ENCODE results near the gene PDZRN3.

PDZRN3 gene

GRCh38 chr3:73431183-73431900 is 193.4 kb downstream of the PDZRN3 start:
- in situ Hi-C loops (cut with MboI; ENCODE audit: low pct_unique_long_range_greater_than_20kb, low sequenced_read_pairs, unreplicated experiment), result no loop called here
- no peak for DNase-seq (ENCODE audit: low spot score)

GRCh38 chr3:73427048-73427706 is 197.6 kb downstream of the PDZRN3 start:
- no peak for DNase-seq (ENCODE audit: low spot score)
- in situ Hi-C loops (cut with MboI; ENCODE audit: low pct_unique_long_range_greater_than_20kb, low sequenced_read_pairs, unreplicated experiment), result no loop called here
- TF ChIP-seq, protein P1, sequence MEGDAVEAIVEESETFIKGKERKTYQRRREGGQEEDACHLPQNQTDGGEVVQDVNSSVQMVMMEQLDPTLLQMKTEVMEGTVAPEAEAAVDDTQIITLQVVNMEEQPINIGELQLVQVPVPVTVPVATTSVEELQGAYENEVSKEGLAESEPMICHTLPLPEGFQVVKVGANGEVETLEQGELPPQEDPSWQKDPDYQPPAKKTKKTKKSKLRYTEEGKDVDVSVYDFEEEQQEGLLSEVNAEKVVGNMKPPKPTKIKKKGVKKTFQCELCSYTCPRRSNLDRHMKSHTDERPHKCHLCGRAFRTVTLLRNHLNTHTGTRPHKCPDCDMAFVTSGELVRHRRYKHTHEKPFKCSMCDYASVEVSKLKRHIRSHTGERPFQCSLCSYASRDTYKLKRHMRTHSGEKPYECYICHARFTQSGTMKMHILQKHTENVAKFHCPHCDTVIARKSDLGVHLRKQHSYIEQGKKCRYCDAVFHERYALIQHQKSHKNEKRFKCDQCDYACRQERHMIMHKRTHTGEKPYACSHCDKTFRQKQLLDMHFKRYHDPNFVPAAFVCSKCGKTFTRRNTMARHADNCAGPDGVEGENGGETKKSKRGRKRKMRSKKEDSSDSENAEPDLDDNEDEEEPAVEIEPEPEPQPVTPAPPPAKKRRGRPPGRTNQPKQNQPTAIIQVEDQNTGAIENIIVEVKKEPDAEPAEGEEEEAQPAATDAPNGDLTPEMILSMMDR (IDR thresholded peaks at IDR 0.05; ENCODE audit: extremely low read depth, insufficient read depth, missing control alignments), result no peak

More at GRCh38 chr3:73431183-73431900, 193.4 kb downstream of the PDZRN3 start:
- TF ChIP-seq, protein P1 (IDR thresholded peaks at IDR 0.05; ENCODE audit: extremely low read depth, insufficient read depth, missing control alignments), result no peak

DNA sequence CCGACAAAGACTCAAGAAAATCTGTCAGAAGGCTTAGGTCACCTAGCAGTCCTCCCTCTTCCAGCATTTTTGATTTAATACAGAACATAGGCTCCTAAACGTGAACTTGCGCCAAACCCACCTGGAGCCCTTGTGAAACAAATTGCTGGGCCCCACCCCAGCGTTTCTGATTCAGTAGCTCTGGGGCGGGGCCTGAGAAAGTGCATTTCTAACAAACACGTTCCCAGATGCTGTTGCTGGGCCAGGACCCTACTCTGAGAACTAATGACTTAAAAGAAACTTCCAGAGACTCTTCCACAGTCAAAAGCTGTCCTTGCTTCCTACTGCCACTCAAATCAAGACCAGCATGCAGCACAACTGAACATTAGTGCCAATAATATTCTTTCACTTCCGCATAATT is 198.1 kb downstream of the PDZRN3 start:
- TF ChIP-seq, protein P1 (IDR thresholded peaks at IDR 0.05; ENCODE audit: extremely low read depth, insufficient read depth, missing control alignments), result no peak
- in situ Hi-C loops (cut with MboI; ENCODE audit: low pct_unique_long_range_greater_than_20kb, low sequenced_read_pairs, unreplicated experiment), result no loop called here
- no peak for DNase-seq (ENCODE audit: low spot score)

GRCh38 chr3:73423116-73423515 is 201.6 kb downstream of the PDZRN3 start:
- in situ Hi-C loops (cut with MboI; ENCODE audit: low pct_unique_long_range_greater_than_20kb, low sequenced_read_pairs, unreplicated experiment), result no loop called here
- DNase-seq (ENCODE audit: low spot score), result no peak
- TF ChIP-seq, protein P1 (IDR thresholded peaks at IDR 0.05; ENCODE audit: extremely low read depth, insufficient read depth, missing control alignments), result no peak

GRCh38 chr3:73422571-73422970 is 202.2 kb downstream of the PDZRN3 start:
- TF ChIP-seq, protein P1 (IDR thresholded peaks at IDR 0.05; ENCODE audit: extremely low read depth, insufficient read depth, missing control alignments), result no peak
- in situ Hi-C loops (cut with MboI; ENCODE audit: low pct_unique_long_range_greater_than_20kb, low sequenced_read_pairs, unreplicated experiment), result no loop called here
- no peak for DNase-seq (ENCODE audit: low spot score)

DNA sequence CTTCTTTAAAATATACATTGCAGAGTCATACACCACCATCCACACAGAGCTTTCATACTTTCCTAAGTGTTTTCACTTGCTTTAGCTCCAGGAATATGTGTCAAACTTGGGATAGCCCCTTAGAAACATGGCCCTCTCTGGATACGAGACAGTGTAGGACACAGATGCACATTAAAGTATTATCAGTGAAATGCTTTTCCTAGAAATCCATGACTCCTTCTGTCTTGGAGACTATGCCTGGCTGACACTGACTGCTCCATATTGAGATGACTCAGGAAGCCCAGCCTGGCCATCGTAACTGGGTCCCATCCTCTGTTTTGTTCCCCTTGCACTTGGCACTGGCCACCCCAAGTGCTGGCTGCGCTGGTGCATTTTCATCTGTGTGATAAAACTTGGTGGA is 204.8 kb downstream of the PDZRN3 start:
- DNase-seq (ENCODE audit: low spot score), result no peak
- in situ Hi-C loops (cut with MboI; ENCODE audit: low pct_unique_long_range_greater_than_20kb, low sequenced_read_pairs, unreplicated experiment), result no loop called here
- TF ChIP-seq, protein P1 (IDR thresholded peaks at IDR 0.05; ENCODE audit: extremely low read depth, insufficient read depth, missing control alignments), result no peak
